ENCODE measurements around the gene COQ3.

The COQ3 gene

DNA sequence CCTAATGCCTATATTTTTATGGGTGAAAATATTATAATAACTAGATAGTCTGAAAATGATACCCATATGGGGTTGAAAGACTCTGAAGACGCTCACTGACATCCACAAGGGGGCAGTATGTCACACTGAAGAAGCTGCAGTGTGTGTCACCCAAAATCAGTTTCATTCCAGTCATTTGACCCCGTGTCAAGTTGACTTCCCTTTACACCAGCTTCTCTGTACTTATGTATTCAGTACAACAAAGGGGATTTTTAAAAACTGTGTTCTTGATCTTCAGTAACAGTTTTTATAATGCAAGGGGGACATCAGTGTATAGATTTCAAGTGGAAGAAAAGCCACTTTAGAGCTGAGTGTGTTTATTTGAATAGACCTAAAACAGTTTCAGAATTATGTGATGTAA, 63.8 kb downstream of the COQ3 start:
- peak; percentile 95 for FAIRE-seq

DNA sequence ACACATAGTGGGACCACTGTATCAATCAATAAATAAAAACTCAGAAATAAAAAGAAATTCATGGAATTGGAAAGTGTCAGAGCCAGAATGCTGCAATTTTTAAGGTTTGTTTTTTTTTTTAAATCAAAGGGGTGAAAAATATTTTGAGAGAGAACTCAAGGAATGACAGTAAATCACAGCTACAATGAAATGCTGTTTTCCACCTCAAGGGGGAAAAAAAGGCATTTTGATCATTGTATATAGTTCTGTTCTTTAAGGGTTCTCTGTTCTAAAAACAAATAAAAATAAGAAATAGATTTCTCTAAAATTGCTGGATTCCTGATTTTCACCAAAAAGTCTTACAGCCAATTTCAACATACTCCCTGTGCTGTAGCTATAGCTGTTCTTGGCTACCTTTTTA, 69.0 kb downstream of the COQ3 start:
- FAIRE-seq = no peak
